Measurements from ENCODE around the gene GZMB. TPM values are rescaled to one million over a fixed set of nuclear protein-coding genes. Genes with fewer than 3 reads are reported as not detected.
A peak's percentile ranks its signal among the peaks of the same experiment; 100 is the strongest.

GZMB gene
- total RNA-seq, 1 donor from 2014 or later: not detected

DNA sequence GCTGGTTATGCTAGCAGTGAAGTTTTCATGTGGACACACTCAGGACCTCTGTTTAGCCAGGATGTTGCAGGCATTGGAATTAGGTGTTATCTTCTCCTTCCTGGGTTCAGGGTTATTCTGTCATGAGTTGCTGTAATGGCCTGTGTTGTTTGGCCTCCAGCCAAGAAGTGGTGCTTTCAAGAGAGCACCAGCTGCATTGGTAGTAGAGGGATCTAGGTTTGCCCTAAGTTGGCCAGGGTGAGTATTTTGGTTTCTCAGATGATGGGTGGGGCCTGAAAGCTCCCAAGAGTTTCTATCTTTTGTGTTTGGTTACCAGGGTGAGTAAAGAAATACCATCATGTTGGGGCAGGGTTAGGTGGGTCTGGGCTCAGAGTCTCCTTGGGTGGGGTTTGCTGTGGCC is 21.8 kb downstream of the GZMB start:
- TF ChIP-seq, protein P1, sequence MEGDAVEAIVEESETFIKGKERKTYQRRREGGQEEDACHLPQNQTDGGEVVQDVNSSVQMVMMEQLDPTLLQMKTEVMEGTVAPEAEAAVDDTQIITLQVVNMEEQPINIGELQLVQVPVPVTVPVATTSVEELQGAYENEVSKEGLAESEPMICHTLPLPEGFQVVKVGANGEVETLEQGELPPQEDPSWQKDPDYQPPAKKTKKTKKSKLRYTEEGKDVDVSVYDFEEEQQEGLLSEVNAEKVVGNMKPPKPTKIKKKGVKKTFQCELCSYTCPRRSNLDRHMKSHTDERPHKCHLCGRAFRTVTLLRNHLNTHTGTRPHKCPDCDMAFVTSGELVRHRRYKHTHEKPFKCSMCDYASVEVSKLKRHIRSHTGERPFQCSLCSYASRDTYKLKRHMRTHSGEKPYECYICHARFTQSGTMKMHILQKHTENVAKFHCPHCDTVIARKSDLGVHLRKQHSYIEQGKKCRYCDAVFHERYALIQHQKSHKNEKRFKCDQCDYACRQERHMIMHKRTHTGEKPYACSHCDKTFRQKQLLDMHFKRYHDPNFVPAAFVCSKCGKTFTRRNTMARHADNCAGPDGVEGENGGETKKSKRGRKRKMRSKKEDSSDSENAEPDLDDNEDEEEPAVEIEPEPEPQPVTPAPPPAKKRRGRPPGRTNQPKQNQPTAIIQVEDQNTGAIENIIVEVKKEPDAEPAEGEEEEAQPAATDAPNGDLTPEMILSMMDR (IDR thresholded peaks at IDR 0.05; ENCODE audit: insufficient read depth, low read length, severe bottlenecking): no peak
- Histone ChIP-seq H3K36me3 (ENCODE audit: control insufficient read depth, insufficient read depth, low read length) (no peaks in the 10 kb centered on the region), H3K4me3 (ENCODE audit: low read depth, low read length) (no peak overlapping the region), H3K27me3 (ENCODE audit: control insufficient read depth, insufficient read depth, low read length) (no peaks in the 10 kb centered on the region)
- DNase-seq (ENCODE audit: low read depth) (peak; percentile 29), FAIRE-seq (no peak)

DNA sequence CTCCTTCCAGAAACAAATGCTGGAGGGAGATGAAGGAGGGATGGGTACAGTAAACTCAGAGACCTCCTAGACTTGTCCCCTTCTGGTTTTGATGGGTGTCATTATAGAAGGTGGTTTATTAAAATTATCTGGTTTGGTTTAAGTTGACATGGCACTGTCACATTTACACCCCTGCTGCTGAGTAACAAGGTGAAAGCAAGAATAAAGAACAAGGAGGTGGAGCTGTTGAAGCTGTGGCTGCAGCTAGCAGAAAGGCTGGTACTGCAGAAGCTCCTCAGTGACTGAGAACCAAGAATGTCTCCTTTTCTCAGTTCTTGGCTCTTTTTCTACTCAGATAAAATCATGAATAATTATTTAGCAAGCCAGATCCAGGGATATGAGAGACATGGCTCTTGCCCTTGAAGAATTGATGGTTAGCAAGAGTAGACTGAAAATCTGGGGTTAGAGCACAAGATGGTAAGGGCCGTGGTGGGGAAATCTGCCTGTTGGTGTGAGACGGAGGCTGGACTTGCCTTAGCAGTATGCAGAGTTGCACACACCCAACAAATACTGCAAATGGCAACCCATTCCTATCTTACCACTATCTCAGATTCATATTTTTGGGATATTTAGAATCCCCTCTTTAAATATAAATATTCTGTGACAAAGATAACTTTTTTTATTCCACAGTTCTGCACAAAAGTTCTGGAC is 24.2 kb downstream of the GZMB start, which contains the start of gene GZMH:
GZMH (minus strand) TSS at position 31 of the 690 bp plus-strand sequence. CDS start 72 bp downstream, outside the sequence.
- Histone ChIP-seq H3K36me3 (ENCODE audit: control insufficient read depth, insufficient read depth, low read length) (no peaks in the 10 kb centered on the region), H3K27me3 (ENCODE audit: control insufficient read depth, insufficient read depth, low read length) (no peaks in the 10 kb centered on the region), H3K4me3 (ENCODE audit: low read depth, low read length) (no peak within 1 kb of the TSS)
- DNase-seq (ENCODE audit: low read depth) (no peak), FAIRE-seq (no peak)
- TF ChIP-seq, protein P1 (IDR thresholded peaks at IDR 0.05; ENCODE audit: insufficient read depth, low read length, severe bottlenecking): no peak

DNA sequence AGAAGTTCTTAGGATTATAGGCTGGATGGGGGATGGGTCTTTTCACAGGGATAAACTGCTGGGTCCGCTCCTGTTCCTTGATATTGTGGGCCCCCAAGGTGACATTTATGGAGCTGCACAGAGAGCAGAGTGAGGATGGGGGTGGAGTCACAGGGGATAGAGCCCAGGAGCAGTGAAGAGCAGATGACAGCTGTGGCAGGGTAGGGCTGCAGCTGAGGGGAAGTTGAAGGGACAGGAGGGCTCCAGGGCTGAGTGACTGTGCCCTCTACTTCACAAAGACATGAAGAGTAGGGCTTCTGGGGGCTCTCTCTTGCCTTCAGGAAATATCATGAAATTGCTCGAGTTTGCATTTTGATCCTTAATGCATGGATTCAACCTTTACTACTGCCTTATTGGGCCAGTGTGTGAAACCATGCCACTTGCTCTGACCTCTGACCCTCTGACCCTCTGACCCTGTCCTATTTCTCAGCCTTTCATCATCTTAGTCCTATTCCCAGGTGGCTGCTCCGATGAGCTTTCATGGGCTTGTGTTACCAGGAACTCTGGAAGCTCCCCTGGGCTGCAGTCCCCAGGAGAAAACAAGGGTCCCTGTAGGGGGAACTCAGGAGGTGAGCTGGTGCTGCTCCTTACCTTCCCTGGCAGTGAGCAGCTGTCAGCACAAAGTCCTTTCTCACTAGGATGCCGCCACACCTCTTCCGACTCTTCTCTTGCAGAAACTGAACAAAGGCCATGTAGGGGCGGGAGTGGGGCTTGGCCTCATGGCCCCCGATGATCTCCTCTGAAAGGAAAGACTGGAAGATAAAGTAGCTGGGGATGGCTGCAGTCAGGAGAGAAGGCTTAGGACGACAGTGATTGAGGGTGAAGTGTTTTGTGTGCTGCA is 26.1 kb downstream of the GZMB start:
- no peak overlapping the region for H3K4me3 ChIP-seq (ENCODE audit: low read depth, low read length)
- DNase-seq (ENCODE audit: low read depth): no peak
- TF ChIP-seq, protein P1 (IDR thresholded peaks at IDR 0.05; ENCODE audit: insufficient read depth, low read length, severe bottlenecking): no peak
- no peaks in the 10 kb centered on the region for H3K27me3 ChIP-seq (ENCODE audit: control insufficient read depth, insufficient read depth, low read length)
- no peaks in the 10 kb centered on the region for H3K36me3 ChIP-seq (ENCODE audit: control insufficient read depth, insufficient read depth, low read length)
- FAIRE-seq: no peak

DNA sequence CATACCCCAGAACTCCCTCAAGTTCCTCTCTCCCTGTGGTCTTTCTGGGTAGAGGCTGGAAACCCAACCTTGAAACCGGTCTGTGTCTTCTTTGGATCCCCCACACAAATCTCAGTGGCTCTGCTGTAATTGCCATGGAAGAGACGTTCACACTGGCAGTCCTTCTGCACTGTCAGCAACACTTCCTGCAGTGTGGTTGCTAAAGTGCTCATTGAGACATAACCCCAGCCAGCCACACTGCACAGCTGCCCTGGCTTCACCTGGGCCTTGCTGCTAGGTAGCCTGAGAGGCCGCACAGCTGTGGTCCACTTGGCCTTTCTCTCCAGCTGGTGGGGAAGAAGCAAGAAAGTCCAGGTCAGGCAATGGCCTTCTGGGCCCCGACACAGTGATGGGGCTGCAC is 26.9 kb downstream of the GZMB start:
- Histone ChIP-seq H3K4me3 (ENCODE audit: low read depth, low read length) (no peak overlapping the region), H3K36me3 (ENCODE audit: control insufficient read depth, insufficient read depth, low read length) (no peaks in the 10 kb centered on the region), H3K27me3 (ENCODE audit: control insufficient read depth, insufficient read depth, low read length) (no peaks in the 10 kb centered on the region)
- no peak for FAIRE-seq
- TF ChIP-seq, protein P1 (IDR thresholded peaks at IDR 0.05; ENCODE audit: insufficient read depth, low read length, severe bottlenecking): no peak
- no peak for DNase-seq (ENCODE audit: low read depth)

DNA sequence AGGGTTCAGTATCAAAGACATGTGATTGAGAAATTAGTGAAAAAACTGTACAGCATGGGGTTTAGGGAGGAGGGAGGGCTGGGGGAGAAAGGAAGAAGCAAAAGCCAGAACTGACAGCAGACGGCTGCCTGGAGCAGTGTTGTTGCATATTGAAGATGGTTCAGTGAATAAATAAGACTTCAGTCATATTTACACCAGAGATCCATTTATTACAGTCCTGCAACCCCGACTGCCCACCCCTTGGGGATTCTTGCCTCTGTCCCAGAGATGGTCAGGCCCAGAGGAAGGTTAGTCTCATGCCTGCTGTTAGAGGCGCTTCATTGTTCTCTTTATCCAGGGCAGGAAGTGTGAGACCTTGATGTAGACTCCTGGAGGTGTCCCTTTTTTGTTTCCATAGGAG is 27.7 kb downstream of the GZMB start:
- H3K36me3 ChIP-seq (ENCODE audit: control insufficient read depth, insufficient read depth, low read length): no peaks in the 10 kb centered on the region
- no peaks in the 10 kb centered on the region for H3K27me3 ChIP-seq (ENCODE audit: control insufficient read depth, insufficient read depth, low read length)
- FAIRE-seq: peak; percentile 55
- TF ChIP-seq, protein P1 (IDR thresholded peaks at IDR 0.05; ENCODE audit: insufficient read depth, low read length, severe bottlenecking): no peak
- H3K4me3 ChIP-seq (ENCODE audit: low read depth, low read length): no peak overlapping the region
- DNase-seq (ENCODE audit: low read depth): no peak
